PFSK-1 (cell line): Measurements from ENCODE around the gene TPPP3.

Experiments
- FOXP2 ChIP-seq: optimal IDR thresholded peaks from 2 replicates; pipeline ENCODE3; 2011; ENCODE audit warnings: borderline replicate concordance, control low read depth, inconsistent platforms; ENCODE audit not compliant: insufficient read depth; ENCODE audit errors: extremely low read length, extremely low read depth
- POLR2AphosphoS5 ChIP-seq: IDR thresholded peaks from 2 replicates; pipeline ENCODE4 v1.6.1; 2012; ENCODE audit warnings: low read depth, mild to moderate bottlenecking, control low read depth, low read length, moderate library complexity
- SIN3A ChIP-seq: IDR thresholded peaks from 2 replicates; pipeline ENCODE4 v1.6.1; 2012; ENCODE audit warnings: mild to moderate bottlenecking, low read length, moderate library complexity, borderline replicate concordance; ENCODE audit not compliant: insufficient read depth
- TAF1 ChIP-seq: IDR thresholded peaks from 2 replicates; pipeline ENCODE4 v1.6.1; 2012; ENCODE audit warnings: low read length, control low read depth, borderline replicate concordance; ENCODE audit not compliant: insufficient read depth
- TF ChIP-seq, protein P1 (sequence below), 2 experiments: IDR thresholded peaks; 2 replicates each; pipeline versions ENCODE4 v1.6.1 to v1.8.0; 2011 to 2012; ENCODE audit warnings: low read depth in 2 of 2, low read length in 2 of 2, control low read depth in 1 of 2, inconsistent platforms in 1 of 2, mild to moderate bottlenecking in 1 of 2, moderate library complexity in 1 of 2; ENCODE audit not compliant: insufficient read depth in 1 of 2

The TPPP3 gene

DNA sequence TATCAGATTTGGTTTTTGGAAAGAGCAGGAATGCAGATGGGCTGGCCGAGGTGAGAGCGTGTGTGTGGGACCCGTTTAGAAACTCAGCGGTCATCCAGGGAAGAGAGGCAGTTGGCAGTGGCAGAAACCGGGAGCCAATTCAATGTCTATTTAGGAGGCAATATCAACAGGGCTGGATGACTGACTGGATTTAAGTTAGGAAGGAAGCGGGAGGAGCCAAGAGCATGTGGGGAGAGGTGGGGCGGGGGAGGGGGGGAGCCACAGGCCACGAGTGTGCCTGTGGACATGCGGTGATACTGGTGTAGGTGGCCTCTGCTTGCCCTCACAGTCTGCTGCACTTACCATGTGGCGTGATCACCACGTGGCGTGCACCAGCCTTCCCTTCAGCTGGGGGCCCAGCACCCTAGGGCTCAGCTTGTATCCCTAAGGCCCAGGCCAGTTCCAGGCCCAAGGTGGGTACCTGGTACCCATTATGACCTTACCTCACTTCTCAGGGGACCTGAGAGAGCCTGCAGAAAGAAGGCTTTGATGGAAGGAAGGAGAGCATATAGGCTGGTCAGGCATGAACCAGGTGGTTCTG, 10.8 kb upstream of the TPPP3 start:
- no peak for TF ChIP-seq TAF1
- no peak for TF ChIP-seq POLR2AphosphoS5
- TF ChIP-seq, protein P1, sequence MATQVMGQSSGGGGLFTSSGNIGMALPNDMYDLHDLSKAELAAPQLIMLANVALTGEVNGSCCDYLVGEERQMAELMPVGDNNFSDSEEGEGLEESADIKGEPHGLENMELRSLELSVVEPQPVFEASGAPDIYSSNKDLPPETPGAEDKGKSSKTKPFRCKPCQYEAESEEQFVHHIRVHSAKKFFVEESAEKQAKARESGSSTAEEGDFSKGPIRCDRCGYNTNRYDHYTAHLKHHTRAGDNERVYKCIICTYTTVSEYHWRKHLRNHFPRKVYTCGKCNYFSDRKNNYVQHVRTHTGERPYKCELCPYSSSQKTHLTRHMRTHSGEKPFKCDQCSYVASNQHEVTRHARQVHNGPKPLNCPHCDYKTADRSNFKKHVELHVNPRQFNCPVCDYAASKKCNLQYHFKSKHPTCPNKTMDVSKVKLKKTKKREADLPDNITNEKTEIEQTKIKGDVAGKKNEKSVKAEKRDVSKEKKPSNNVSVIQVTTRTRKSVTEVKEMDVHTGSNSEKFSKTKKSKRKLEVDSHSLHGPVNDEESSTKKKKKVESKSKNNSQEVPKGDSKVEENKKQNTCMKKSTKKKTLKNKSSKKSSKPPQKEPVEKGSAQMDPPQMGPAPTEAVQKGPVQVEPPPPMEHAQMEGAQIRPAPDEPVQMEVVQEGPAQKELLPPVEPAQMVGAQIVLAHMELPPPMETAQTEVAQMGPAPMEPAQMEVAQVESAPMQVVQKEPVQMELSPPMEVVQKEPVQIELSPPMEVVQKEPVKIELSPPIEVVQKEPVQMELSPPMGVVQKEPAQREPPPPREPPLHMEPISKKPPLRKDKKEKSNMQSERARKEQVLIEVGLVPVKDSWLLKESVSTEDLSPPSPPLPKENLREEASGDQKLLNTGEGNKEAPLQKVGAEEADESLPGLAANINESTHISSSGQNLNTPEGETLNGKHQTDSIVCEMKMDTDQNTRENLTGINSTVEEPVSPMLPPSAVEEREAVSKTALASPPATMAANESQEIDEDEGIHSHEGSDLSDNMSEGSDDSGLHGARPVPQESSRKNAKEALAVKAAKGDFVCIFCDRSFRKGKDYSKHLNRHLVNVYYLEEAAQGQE (IDR thresholded peaks at IDR 0.05; ENCODE audit: insufficient read depth in 1 of 2, low read depth in 2 of 2, low read length in 2 of 2), result no peak
- TF ChIP-seq SIN3A, result no peak
- TF ChIP-seq FOXP2, result no peak

DNA sequence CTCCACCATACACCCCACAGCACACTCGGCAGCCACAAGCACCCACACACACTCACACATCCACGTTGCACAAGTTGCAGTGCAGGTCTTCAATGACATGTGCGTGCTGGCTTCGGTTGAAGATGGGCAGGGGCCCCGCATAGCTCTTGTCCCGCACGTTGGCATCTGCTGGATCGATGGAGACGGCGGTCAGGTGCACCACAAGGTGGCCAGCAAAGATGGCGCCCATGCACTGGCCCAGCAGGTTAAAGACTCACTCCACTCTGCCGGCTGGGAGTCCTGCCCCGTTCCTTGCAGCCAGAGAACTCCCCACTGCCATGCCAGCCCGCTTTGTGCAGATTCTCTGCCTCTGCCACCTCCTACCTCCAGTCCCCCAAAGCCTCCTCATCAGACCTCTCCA, 7.6 kb upstream of the TPPP3 start:
- no peak for TF ChIP-seq FOXP2
- TF ChIP-seq SIN3A, result no peak
- TF ChIP-seq, protein P1 (IDR thresholded peaks at IDR 0.05; ENCODE audit: insufficient read depth in 1 of 2, low read depth in 2 of 2, low read length in 2 of 2), result no peak
- no peak for TF ChIP-seq POLR2AphosphoS5
- TF ChIP-seq TAF1, result no peak

DNA sequence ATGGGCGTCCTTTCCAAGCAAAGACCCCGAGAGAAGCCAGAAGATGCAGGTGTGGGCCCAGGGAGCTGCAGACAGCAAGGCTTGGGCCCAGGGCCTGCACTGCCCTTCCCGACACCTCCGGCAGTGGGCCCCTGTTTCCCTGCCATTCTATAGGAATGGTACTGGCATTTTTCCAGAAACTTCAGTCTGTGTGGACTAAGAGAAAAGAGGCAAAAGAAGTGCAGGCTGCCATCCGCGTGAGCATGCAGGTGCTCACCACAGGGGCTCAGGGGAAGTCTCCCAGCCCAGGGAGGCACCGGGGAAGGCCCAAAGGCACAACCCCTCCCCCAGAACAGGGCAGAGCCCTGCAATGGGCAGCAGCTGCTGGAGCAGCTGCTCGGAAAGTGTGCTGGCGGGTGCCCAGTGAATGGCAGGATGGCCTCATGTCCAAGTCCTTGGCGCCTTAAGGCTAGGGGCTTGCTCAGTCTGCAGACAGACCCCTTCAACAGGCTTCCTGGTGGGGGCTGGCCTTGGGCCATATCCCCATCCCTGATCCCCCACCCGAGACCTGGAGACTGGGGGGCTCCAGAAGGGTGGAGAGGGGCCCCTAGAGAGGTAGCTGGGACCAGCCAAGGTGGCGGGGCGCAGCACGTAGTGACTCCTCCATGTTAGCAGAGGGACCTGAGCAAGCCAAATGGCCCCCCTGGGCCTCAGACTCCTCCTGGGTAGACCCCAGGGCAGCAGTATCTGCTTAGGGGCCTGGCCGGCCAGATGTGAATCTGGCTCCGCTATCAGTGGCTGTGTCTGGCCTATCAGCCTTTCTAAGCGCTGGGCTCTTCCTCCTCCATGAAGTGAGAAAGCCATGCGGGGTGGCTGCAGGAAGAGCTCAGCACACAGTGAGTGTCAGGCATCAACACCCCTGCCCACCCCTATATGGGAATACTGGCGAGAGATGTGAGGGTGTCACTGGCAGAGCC, 6.7 kb upstream of the TPPP3 start:
- TF ChIP-seq SIN3A, result no peak
- TF ChIP-seq POLR2AphosphoS5, result no peak
- TF ChIP-seq FOXP2, result no peak
- no peak for TF ChIP-seq TAF1

DNA sequence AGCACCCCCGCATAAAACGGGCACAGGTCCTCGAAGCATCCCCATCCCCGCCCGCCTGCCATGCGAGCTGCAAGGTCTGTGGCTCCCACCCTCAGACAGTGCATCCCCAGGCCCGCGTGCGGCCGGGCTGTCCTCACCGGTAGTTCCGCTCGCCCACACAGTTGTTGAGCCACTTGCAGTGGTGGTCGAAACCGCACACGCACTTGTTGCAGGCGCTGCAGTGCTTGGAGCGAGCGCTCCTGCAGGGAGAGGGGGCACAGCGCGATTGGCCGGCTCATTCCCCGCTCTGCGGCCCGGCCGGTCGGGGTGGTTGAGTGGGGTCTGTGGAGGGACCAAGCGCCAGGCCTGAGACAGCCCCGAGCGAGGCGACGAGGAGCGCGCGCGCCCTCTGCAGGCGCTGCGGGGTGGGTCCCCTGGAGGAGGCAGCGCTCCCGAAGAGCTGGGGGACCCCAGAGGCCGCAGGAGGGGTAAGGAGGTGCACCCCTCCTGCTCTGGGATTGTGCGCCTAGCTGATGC, 6.0 kb upstream of the TPPP3 start:
- no peak for TF ChIP-seq FOXP2
- no peak for TF ChIP-seq SIN3A
- no peak for TF ChIP-seq TAF1
- TF ChIP-seq POLR2AphosphoS5, result no peak
- TF ChIP-seq, protein P1 (IDR thresholded peaks at IDR 0.05; ENCODE audit: insufficient read depth in 1 of 2, low read depth in 2 of 2, low read length in 2 of 2), result no peak

DNA sequence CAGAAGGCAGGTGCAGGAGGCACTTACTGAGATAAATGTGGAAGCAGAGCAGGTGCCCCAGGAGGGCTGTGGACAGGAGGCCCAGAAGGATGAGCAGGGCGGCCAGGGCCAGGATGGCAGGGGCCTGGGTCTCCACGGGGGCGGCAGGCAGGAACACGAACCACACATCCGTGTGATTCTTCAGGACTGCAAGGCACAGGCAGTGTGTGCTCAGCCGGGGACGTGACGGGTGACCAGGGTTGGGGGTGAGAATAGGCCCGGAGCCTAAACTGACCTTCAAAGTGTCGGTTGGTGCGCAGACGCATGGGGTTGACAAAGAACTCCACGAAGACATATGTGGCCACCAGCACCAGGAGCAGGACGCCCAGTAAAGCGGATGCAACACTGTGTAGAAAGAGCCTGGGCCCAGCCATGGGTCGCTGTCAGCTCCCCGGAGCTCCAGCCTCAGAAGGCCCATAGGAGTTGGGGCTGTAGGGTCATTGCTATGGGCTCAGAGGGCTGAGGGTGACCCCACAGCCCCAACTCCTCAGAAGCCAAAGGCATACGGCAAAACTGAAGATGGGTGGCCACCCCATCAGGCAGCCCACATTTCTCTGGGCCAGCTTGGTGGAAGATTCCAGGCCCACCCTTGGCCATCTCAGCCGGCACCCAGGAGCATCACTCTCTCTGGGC, 5.4 kb upstream of the TPPP3 start:
- no peak for TF ChIP-seq SIN3A
- TF ChIP-seq, protein P1 (IDR thresholded peaks at IDR 0.05; ENCODE audit: insufficient read depth in 1 of 2, low read depth in 2 of 2, low read length in 2 of 2), result no peak
- TF ChIP-seq POLR2AphosphoS5, result no peak
- no peak for TF ChIP-seq TAF1
- TF ChIP-seq FOXP2, result no peak
